H1 (cell line): ENCODE results near the gene MAP2K7. TPM values are rescaled to one million over a fixed set of nuclear protein-coding genes. Genes with fewer than 3 reads are reported as not detected.
A peak's percentile ranks its signal among the peaks of the same experiment; 100 is the strongest.

Source experiments
- CTCF ChIA-PET: fragments of 300-600 bp; sonication (Branson Sonifier 250); formaldehyde crosslinking; loops from one replicate; lab custom pipeline; 2021; ENCODE audit not compliant: partially characterized antibody; lab: Charles Lee
- POLR2A ChIA-PET: fragments of 300-600 bp; sonication (Branson Sonifier 250); formaldehyde crosslinking; loops from one replicate; lab custom pipeline; 2021; ENCODE audit warnings: inconsistent platforms; ENCODE audit not compliant: partially characterized antibody; lab: Charles Lee
- DNase-seq, 2 experiments: peaks; one replicate each; pipeline versions ENCODE4 v3.0.0 to v3.0.0-alpha.2; 2010 to 2022; ENCODE audit warnings: low spot score in 2 of 2, low read depth in 1 of 2, mixed read lengths in 1 of 2
- FAIRE-seq: peaks from 2 replicates; lab custom pipeline; 2011; peaks lifted over from hg19 to GRCh38; lab: Jason Lieb, UNC
- H2AFZ ChIP-seq: 2 replicates; pipeline ENCODE4 v1.8.1; 2012; ENCODE audit warnings: low read length, inconsistent platforms
- H2AK5ac ChIP-seq: 2 replicates; pipeline ENCODE4 v1.6.1; 2013; ENCODE audit warnings: low read depth, low read length
- H2BK120ac ChIP-seq: replicated peaks from 2 replicates; pipeline ENCODE3; 2013; ENCODE audit warnings: low read depth, low read length, inconsistent platforms
- H2BK12ac ChIP-seq: 2 replicates; pipeline ENCODE4 v1.6.1; 2013; ENCODE audit warnings: low read depth, low read length
- H2BK15ac ChIP-seq: 2 replicates; pipeline ENCODE4 v1.6.1; 2013; ENCODE audit warnings: low read length
- H2BK20ac ChIP-seq: 2 replicates; pipeline ENCODE4 v1.6.1; 2013; ENCODE audit warnings: low read length
- H2BK5ac ChIP-seq: 2 replicates; pipeline ENCODE4 v1.6.1; 2013; ENCODE audit warnings: low read depth, low read length
- H3K14ac ChIP-seq: 2 replicates; pipeline ENCODE4 v1.6.1; 2013; ENCODE audit warnings: inconsistent platforms; ENCODE audit not compliant: insufficient read length
- H3K18ac ChIP-seq: 2 replicates; pipeline ENCODE4 v1.6.1; 2013; ENCODE audit warnings: low read length; ENCODE audit errors: extremely low read depth
- H3K23ac ChIP-seq: 2 replicates; pipeline ENCODE4 v1.6.1; 2013; ENCODE audit warnings: inconsistent platforms; ENCODE audit not compliant: insufficient read length
- H3K23me2 ChIP-seq: 2 replicates; pipeline ENCODE4 v1.6.1; 2013; ENCODE audit warnings: low read depth, low read length
- H3K27ac ChIP-seq: 2 replicates; pipeline ENCODE4 v1.6.1; 2011; ENCODE audit warnings: low read depth, low read length, inconsistent platforms
- H3K27me3 ChIP-seq, 4 experiments: replicated peaks in 1 of 4; 1 replicate in 1 of 4; 2 replicates in 3 of 4; pipeline versions ENCODE4 v1.6.1 to v1.8.1; 2011 to 2013; ENCODE audit warnings: low read length in 3 of 4, mild to moderate bottlenecking in 3 of 4, inconsistent platforms in 2 of 4, mixed read lengths in 2 of 4, moderate library complexity in 1 of 4; ENCODE audit not compliant: control insufficient read depth in 3 of 4, insufficient read depth in 3 of 4; ENCODE audit errors: extremely low read depth in 1 of 4
- H3K36me3 ChIP-seq, 4 experiments: 2 replicates each; pipeline versions ENCODE4 v1.6.1 to v1.8.1; 2011 to 2013; ENCODE audit warnings: mild to moderate bottlenecking in 4 of 4, low read length in 3 of 4, moderate library complexity in 2 of 4, control low read depth in 1 of 4, inconsistent platforms in 1 of 4; ENCODE audit not compliant: insufficient read depth in 4 of 4, control insufficient read depth in 2 of 4
- H3K4ac ChIP-seq: replicated peaks from 2 replicates; pipeline ENCODE3; 2013; ENCODE audit warnings: low read length, low read depth, mixed read lengths, inconsistent platforms; ENCODE audit not compliant: insufficient read length
- H3K4me1 ChIP-seq, 4 experiments: replicated peaks in 1 of 4; 1 replicate in 1 of 4; 2 replicates in 3 of 4; pipeline versions ENCODE4 v1.6.1 to v1.8.1; 2011 to 2013; ENCODE audit warnings: low read length in 3 of 4, inconsistent platforms in 2 of 4, mixed read lengths in 1 of 4; ENCODE audit not compliant: insufficient read depth in 4 of 4, control insufficient read depth in 3 of 4
- H3K4me2 ChIP-seq, 2 experiments: 2 replicates each; pipeline versions ENCODE4 v1.6.1 to v1.8.1; 2011 to 2013; ENCODE audit warnings: low read depth in 2 of 2, low read length in 2 of 2, control low read depth in 1 of 2, inconsistent platforms in 1 of 2, mild to moderate bottlenecking in 1 of 2; ENCODE audit not compliant: insufficient read depth in 1 of 2
- H3K4me3 ChIP-seq, 4 experiments: fragments of 200-600, 300-600 bp in 1 of 4; sonication (generic), shearing (Covaris generic), sonication (Bioruptor Twin) in 1 of 4; 2 replicates each; pipeline versions ENCODE4 v1.5.1 to v1.8.1; 2011 to 2016; ENCODE audit warnings: low read length in 4 of 4, low read depth in 3 of 4, control low read depth in 2 of 4, inconsistent platforms in 2 of 4, mild to moderate bottlenecking in 2 of 4, mixed read lengths in 1 of 4, moderate library complexity in 1 of 4; ENCODE audit not compliant: insufficient read depth in 2 of 4; ENCODE audit errors: extremely low read depth in 1 of 4
- H3K56ac ChIP-seq: replicated peaks from 2 replicates; pipeline ENCODE3; 2013; ENCODE audit warnings: low read depth, mild to moderate bottlenecking, mixed read lengths, low read length, inconsistent platforms; ENCODE audit not compliant: insufficient read length
- H3K79me1 ChIP-seq: 2 replicates; pipeline ENCODE4 v1.6.1; 2013; ENCODE audit warnings: low read depth, low read length, control low read depth
- H3K79me2 ChIP-seq, 2 experiments: 2 replicates each; pipeline versions ENCODE4 v1.6.1 to v1.8.1; 2012 to 2013; ENCODE audit warnings: low read length in 2 of 2, mild to moderate bottlenecking in 2 of 2, inconsistent platforms in 1 of 2; ENCODE audit not compliant: insufficient read depth in 2 of 2, control insufficient read depth in 1 of 2
- H3K9ac ChIP-seq, 4 experiments: replicated peaks in 1 of 4; 1 replicate in 1 of 4; 2 replicates in 3 of 4; pipeline versions ENCODE4 v1.6.1 to v1.8.1; 2011 to 2013; ENCODE audit warnings: low read depth in 3 of 4, low read length in 3 of 4, control low read depth in 2 of 4, mild to moderate bottlenecking in 2 of 4, moderate library complexity in 2 of 4, inconsistent platforms in 1 of 4; ENCODE audit errors: extremely low read depth in 1 of 4
- H3K9me3 ChIP-seq, 2 experiments: 2 replicates each; pipeline versions ENCODE4 v1.6.1 to v1.8.1; 2012 to 2013; ENCODE audit warnings: mild to moderate bottlenecking in 2 of 2, moderate library complexity in 2 of 2, control low read depth in 1 of 2, inconsistent platforms in 1 of 2, low read depth in 1 of 2, low read length in 1 of 2, mixed read lengths in 1 of 2; ENCODE audit not compliant: insufficient read depth in 2 of 2
- H4K20me1 ChIP-seq, 2 experiments: replicated peaks in 1 of 2; 2 replicates each; pipeline versions ENCODE3 to v1.8.1; 2011 to 2013; ENCODE audit warnings: inconsistent platforms in 2 of 2, low read length in 2 of 2, mild to moderate bottlenecking in 1 of 2; ENCODE audit not compliant: insufficient read depth in 2 of 2, control insufficient read depth in 1 of 2
- H4K5ac ChIP-seq: 2 replicates; pipeline ENCODE4 v1.6.1; 2013; ENCODE audit warnings: low read length, low read depth, mixed read lengths, inconsistent platforms; ENCODE audit not compliant: insufficient read length
- H4K8ac ChIP-seq: 2 replicates; pipeline ENCODE4 v1.8.0; 2013; ENCODE audit warnings: mild to moderate bottlenecking, moderate library complexity, low read length, inconsistent platforms; ENCODE audit not compliant: insufficient read depth; ENCODE audit errors: extremely low read depth
- H4K91ac ChIP-seq: replicated peaks from 2 replicates; pipeline ENCODE3; 2013; ENCODE audit warnings: low read length, mixed read lengths, inconsistent platforms; ENCODE audit not compliant: insufficient read length
- ASH2L ChIP-seq: fragments of 200-600, 300-600 bp; sonication (generic); IDR thresholded peaks from one replicate; pipeline ENCODE4 v1.7.1; 2017; ENCODE audit warnings: low read length
- CEBPB ChIP-seq: IDR thresholded peaks from 2 replicates; pipeline ENCODE4 v1.6.1; 2012; ENCODE audit warnings: low read depth, low read length
- EGR1 ChIP-seq: IDR thresholded peaks from 2 replicates; pipeline ENCODE4 v1.6.1; 2011; ENCODE audit warnings: low read depth, low read length, borderline replicate concordance
- POLR2A ChIP-seq, 2 experiments: IDR thresholded peaks; 1 replicate in 1 of 2; 2 replicates in 1 of 2; pipeline ENCODE4 v1.6.1; 2011; ENCODE audit warnings: low read depth in 2 of 2, low read length in 2 of 2, mild to moderate bottlenecking in 2 of 2; ENCODE audit errors: control extremely low read depth in 1 of 2
- SAP30 ChIP-seq: fragments of 300-600 bp; sonication (generic); IDR thresholded peaks from 2 replicates; pipeline ENCODE4 v1.7.1; 2012; ENCODE audit warnings: low read length, moderate library complexity, mild to moderate bottlenecking, inconsistent platforms; ENCODE audit not compliant: insufficient read depth, insufficient replicate concordance
- SP1 ChIP-seq: IDR thresholded peaks from 2 replicates; pipeline ENCODE4 v1.6.1; 2011; ENCODE audit warnings: low read depth, low read length
- TAF1 ChIP-seq: IDR thresholded peaks from 2 replicates; pipeline ENCODE4 v1.6.1; 2011; ENCODE audit warnings: mild to moderate bottlenecking, low read depth, low read length
- WGBS, 2 experiments: shearing (Covaris generic) in 1 of 2; methylation state at CpG; one replicate each; pipeline versions ENCODE4 v1.1.6 to v1.1.7; 2013 to 2015; ENCODE audit warnings: low lambda C conversion rate in 2 of 2, mixed read lengths in 2 of 2, inconsistent platforms in 1 of 2, low coverage in 1 of 2, missing lambda C conversion rate in 1 of 2; ENCODE audit not compliant: insufficient replicate concordance in 2 of 2, insufficient coverage in 1 of 2, insufficient read length in 1 of 2; ENCODE audit errors: extremely low coverage in 1 of 2, missing lambda C conversion rate in 1 of 2; 5-methylcytosine and 5-hydroxymethylcytosine counted together
- polyA plus RNA-seq, 7 experiments: library from polyadenylated mRNA; depleted of rRNA in 3 of 7; stranded (reverse) in 5 of 7; unstranded in 2 of 7; fragments of >200 nt in 5 of 7; fragments of 200-250 nt in 2 of 7; gene quantifications; 1 replicate in 5 of 7; 2 replicates in 1 of 7; 4 replicates in 1 of 7; pipeline versions ENCODE4 v1.2.1 to v1.2.3, GENCODE V29; 2011 to 2013; ENCODE audit warnings: missing spikeins in 2 of 7, mixed read lengths in 2 of 7
- total RNA-seq: library from RNA; stranded (reverse); fragmentation: NEBNext Ultra II Directional; extraction: Animal tissue kit (Norgen Biotek cat#: 25700); gene quantifications from 2 replicates; pipeline ENCODE4 v1.2.1, GENCODE V29; 2021

Gene MAP2K7
- total and polyA plus RNA-seq, 2 of the 8 experiments (the other 6 are each of a cell fraction or from before 2014, with no cell fraction given) = 8.9 to 38.3 TPM

DNA sequence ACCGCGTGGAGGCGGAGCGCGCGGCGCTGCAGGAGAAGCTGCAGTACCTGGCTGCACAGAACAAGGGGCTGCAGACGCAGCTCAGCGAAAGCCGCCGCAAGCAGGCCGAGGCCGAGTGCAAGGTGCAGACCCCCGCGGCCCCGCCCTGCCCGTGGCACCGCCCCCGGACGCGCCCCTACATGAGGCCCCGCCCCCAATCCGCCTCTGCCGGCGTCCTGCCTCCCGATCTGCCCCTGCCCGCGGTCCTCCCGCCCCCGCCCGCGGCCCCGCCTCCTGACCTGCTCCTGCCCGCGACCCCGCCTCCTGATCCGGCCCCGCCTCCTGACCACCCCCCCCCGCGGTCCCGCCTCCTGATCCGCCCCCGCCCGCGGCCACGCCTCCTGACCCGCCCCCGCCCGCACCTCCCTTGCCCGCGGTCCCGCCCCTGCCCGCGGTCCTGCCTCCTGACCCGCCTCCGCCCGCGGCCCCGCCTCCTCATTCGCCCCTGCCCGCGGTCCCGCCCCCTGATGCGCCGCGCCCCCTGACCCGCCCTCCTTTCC is 41.2 kb upstream of the MAP2K7 start:
- Histone ChIP-seq H3K79me2 (no peaks in the 10 kb centered on the region), H2AFZ (no peak overlapping the region), H4K91ac (no peak overlapping the region), H2BK15ac (no peak overlapping the region), H3K79me1 (no peaks in the 10 kb centered on the region), H2AK5ac (0 out of 2 replicates have a peak overlapping the region, but pooled peaks have one; percentile 30), H2BK5ac (peak overlapping the region; percentile 80; the same call in 1 of the 2 replicates), H3K56ac (no peak overlapping the region), H3K9ac (peak overlapping the region in 3 of 4 experiments; percentile 2 to 34 (median 20); a peak in 1 of 7 replicates), H3K9me3 (no peaks in the 10 kb centered on the region), H2BK20ac (no peak overlapping the region), H4K20me1 (peaks cover 0 to 10% of the 10 kb centered on the region in 2 experiments), H2BK120ac (no peak overlapping the region), H4K5ac (peak overlapping the region; percentile 57), H3K27ac (no peak overlapping the region), H3K14ac (no peak overlapping the region), H3K4me1 (peaks cover 4 to 33% (median 20%) of the 10 kb centered on the region in 4 experiments; a peak in 6 of 7 replicates), H3K4me3 (peak overlapping the region; percentile 30 to 66 (median 50)), H3K23me2 (peaks cover 15% of the 10 kb centered on the region; the same call in 1 of the 2 replicates)
- POLR2A ChIA-PET = interaction anchor here (1.4 to 10.5 kb wide), 6 partner anchors 9 to 81 kb away, joined by 3 to 106 read pairs (median 7); partner anchors contain the start of genes PRR36, SNAPC2, TGFBR3L and TIMM44
- FAIRE-seq = no peak
- DNase-seq = peak; percentile 83 to 99
- TF ChIP-seq POLR2A (IDR thresholded peaks at IDR 0.05; ENCODE audit: control extremely low read depth in 1 of 2, low read depth in 2 of 2, low read length in 2 of 2) (peak in 1 of 2 experiments; percentile 45; a peak in 1 of 3 replicates), TAF1 (peak; percentile 37), SAP30 (no peak), SP1 (peak; percentile 67; the same call in 1 of the 2 replicates), ASH2L (no peak), CEBPB (no peak), EGR1 (peak; percentile 39; the same call in 1 of the 2 replicates)
- TF ChIP-seq, all 59 proteins: peak for 4
- CTCF ChIA-PET = interaction anchor here (0.8 to 11.2 kb wide), 14 partner anchors 8 to 244 kb away, joined by 3 to 112 read pairs (median 4); partner anchors contain the start of genes SNAPC2 and TGFBR3L
- Histone ChIP-seq H3K4ac (no peak overlapping the region), H3K4me2 (peak overlapping the region; percentile 74 to 100), H2BK12ac (0 out of 2 replicates have a peak overlapping the region, but pooled peaks have one; percentile 60), H3K27me3 (peaks cover 8 to 45% (median 32%) of the 10 kb centered on the region in 4 experiments), H4K8ac (no peak overlapping the region; the same call in 1 of the 2 replicates), H3K18ac (0 out of 2 replicates have a peak overlapping the region, but pooled peaks have one; percentile 75), H3K23ac (no peak overlapping the region), H3K36me3 (no peaks in the 10 kb centered on the region)
- WGBS, 2 experiments = 1% methylated on average over 7 of the region's 67 CpGs; no CpG with 5 or more reads in 1 of the 2 experiments
